NB4 (cell line): Measurements from ENCODE around the gene POU2AF2.

ENCODE experiments used
- MYC ChIP-seq: IDR thresholded peaks from 2 replicates; pipeline ENCODE4 v1.6.1; 2011; ENCODE audit warnings: low read depth, low read length
- POLR2A ChIP-seq: IDR thresholded peaks from 2 replicates; pipeline ENCODE4 v1.6.1; 2011; ENCODE audit warnings: mild to moderate bottlenecking; ENCODE audit not compliant: insufficient read length; ENCODE audit errors: extremely low read depth
- TF ChIP-seq, protein P1 (sequence below): IDR thresholded peaks from one replicate; pipeline ENCODE4 v1.5.1; 2012; ENCODE audit warnings: low read depth, low read length
- TF ChIP-seq, protein P2 (sequence below): IDR thresholded peaks from 2 replicates; pipeline ENCODE4 v1.6.1; 2011; ENCODE audit warnings: low read depth, low read length

DNA sequence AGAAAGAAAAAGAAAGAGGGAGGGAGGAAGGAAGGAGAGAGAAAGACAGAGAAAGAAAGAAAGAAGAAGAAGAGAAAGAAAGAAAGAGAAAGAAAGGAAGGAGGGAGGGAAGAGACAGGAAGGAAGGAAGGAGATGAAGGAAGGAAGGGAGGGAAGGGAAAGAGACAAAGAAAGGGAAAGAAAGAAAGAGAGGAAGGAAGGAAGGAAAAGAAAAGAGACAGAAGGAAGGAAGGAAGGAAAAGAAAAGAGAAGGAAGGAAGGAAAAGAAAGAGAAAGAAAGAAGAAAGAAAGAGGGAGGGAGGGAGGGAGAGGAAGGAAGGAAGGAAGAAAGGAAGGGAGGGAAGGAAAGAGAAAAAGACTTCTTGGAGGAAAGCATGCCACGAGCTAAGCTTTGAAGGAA lies 19.1 kb downstream of the POU2AF2 start:
- TF ChIP-seq, protein P1, sequence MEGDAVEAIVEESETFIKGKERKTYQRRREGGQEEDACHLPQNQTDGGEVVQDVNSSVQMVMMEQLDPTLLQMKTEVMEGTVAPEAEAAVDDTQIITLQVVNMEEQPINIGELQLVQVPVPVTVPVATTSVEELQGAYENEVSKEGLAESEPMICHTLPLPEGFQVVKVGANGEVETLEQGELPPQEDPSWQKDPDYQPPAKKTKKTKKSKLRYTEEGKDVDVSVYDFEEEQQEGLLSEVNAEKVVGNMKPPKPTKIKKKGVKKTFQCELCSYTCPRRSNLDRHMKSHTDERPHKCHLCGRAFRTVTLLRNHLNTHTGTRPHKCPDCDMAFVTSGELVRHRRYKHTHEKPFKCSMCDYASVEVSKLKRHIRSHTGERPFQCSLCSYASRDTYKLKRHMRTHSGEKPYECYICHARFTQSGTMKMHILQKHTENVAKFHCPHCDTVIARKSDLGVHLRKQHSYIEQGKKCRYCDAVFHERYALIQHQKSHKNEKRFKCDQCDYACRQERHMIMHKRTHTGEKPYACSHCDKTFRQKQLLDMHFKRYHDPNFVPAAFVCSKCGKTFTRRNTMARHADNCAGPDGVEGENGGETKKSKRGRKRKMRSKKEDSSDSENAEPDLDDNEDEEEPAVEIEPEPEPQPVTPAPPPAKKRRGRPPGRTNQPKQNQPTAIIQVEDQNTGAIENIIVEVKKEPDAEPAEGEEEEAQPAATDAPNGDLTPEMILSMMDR = no peak
- TF ChIP-seq POLR2A (no peak), MYC (no peak)
- TF ChIP-seq, protein P2, sequence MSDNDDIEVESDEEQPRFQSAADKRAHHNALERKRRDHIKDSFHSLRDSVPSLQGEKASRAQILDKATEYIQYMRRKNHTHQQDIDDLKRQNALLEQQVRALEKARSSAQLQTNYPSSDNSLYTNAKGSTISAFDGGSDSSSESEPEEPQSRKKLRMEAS = no peak
